ENCODE data around the gene TMEM109. TPM values are rescaled to one million over a fixed set of nuclear protein-coding genes. Genes with fewer than 3 reads are reported as not detected.

Gene TMEM109
- total and polyA plus RNA-seq, 2 of the 13 experiments (the other 11 are each of a cell fraction or from before 2014, with no cell fraction given) = 7.7 to 18.0 TPM

DNA sequence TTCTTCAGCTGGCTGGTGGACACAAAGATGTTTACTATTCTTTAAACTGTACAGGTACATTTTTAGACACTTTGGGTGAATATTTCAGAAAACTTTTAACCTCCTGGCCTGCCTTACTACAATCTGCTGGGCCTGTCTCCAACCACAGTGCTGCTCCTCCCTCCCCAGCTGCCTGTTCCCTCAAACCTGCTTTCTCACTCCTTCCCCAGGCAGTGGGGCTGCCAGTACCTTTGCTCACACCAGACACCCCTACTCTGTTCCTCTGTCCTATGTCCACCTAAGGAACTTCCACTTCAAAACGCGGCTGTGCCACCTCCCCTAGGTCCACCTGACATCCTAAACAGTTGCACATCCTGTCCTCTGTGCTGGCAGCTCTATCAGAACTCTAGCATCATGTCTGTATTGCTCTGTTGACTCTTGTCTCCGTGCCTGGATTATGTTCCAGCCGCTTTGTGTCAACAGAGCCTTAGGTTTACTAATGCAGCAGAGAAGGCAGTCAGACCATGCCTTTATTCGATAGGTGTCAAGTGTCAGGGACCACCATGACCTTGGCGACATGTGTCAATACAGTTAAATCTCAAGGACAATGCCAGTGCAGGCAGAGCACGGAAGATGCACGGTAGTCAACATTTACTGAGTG lies 33.2 kb upstream of the TMEM109 start (continued):
- TF ChIP-seq, protein P1, sequence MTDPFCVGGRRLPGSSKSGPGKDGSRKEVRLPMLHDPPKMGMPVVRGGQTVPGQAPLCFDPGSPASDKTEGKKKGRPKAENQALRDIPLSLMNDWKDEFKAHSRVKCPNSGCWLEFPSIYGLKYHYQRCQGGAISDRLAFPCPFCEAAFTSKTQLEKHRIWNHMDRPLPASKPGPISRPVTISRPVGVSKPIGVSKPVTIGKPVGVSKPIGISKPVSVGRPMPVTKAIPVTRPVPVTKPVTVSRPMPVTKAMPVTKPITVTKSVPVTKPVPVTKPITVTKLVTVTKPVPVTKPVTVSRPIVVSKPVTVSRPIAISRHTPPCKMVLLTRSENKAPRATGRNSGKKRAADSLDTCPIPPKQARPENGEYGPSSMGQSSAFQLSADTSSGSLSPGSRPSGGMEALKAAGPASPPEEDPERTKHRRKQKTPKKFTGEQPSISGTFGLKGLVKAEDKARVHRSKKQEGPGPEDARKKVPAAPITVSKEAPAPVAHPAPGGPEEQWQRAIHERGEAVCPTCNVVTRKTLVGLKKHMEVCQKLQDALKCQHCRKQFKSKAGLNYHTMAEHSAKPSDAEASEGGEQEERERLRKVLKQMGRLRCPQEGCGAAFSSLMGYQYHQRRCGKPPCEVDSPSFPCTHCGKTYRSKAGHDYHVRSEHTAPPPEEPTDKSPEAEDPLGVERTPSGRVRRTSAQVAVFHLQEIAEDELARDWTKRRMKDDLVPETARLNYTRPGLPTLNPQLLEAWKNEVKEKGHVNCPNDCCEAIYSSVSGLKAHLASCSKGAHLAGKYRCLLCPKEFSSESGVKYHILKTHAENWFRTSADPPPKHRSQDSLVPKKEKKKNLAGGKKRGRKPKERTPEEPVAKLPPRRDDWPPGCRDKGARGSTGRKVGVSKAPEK (CRISPR knock-in tag; IDR thresholded peaks at IDR 0.05; ENCODE audit: borderline replicate concordance) = peak; percentile 96; the same call in 1 of the 2 replicates
- TF ChIP-seq AKAP8 (CRISPR knock-in tag; IDR thresholded peaks at IDR 0.05) = peak; percentile 45; the same call in 1 of the 2 replicates
- TF ChIP-seq ZNF552 (CRISPR knock-in tag; IDR thresholded peaks at IDR 0.05; ENCODE audit: borderline replicate concordance) = no peak
- TF ChIP-seq, protein P2, sequence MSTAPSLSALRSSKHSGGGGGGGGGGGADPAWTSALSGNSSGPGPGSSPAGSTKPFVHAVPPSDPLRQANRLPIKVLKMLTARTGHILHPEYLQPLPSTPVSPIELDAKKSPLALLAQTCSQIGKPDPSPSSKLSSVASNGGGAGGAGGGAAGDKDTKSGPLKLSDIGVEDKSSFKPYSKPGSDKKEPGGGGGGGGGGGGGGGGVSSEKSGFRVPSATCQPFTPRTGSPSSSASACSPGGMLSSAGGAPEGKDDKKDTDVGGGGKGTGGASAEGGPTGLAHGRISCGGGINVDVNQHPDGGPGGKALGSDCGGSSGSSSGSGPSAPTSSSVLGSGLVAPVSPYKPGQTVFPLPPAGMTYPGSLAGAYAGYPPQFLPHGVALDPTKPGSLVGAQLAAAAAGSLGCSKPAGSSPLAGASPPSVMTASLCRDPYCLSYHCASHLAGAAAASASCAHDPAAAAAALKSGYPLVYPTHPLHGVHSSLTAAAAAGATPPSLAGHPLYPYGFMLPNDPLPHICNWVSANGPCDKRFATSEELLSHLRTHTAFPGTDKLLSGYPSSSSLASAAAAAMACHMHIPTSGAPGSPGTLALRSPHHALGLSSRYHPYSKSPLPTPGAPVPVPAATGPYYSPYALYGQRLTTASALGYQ (CRISPR knock-in tag; IDR thresholded peaks at IDR 0.05) = peak; percentile 98
- TF ChIP-seq ZNF878 (CRISPR knock-in tag; IDR thresholded peaks at IDR 0.05) = peak; percentile 93
- TF ChIP-seq ZNF33B (CRISPR knock-in tag; IDR thresholded peaks at IDR 0.05) = no peak; the same call in 1 of the 2 replicates
- peak; percentile 85; the same call in 1 of the 2 replicates for TF ChIP-seq NFIC (IDR thresholded peaks at IDR 0.05; ENCODE audit: low read length)
- TF ChIP-seq, protein P3, sequence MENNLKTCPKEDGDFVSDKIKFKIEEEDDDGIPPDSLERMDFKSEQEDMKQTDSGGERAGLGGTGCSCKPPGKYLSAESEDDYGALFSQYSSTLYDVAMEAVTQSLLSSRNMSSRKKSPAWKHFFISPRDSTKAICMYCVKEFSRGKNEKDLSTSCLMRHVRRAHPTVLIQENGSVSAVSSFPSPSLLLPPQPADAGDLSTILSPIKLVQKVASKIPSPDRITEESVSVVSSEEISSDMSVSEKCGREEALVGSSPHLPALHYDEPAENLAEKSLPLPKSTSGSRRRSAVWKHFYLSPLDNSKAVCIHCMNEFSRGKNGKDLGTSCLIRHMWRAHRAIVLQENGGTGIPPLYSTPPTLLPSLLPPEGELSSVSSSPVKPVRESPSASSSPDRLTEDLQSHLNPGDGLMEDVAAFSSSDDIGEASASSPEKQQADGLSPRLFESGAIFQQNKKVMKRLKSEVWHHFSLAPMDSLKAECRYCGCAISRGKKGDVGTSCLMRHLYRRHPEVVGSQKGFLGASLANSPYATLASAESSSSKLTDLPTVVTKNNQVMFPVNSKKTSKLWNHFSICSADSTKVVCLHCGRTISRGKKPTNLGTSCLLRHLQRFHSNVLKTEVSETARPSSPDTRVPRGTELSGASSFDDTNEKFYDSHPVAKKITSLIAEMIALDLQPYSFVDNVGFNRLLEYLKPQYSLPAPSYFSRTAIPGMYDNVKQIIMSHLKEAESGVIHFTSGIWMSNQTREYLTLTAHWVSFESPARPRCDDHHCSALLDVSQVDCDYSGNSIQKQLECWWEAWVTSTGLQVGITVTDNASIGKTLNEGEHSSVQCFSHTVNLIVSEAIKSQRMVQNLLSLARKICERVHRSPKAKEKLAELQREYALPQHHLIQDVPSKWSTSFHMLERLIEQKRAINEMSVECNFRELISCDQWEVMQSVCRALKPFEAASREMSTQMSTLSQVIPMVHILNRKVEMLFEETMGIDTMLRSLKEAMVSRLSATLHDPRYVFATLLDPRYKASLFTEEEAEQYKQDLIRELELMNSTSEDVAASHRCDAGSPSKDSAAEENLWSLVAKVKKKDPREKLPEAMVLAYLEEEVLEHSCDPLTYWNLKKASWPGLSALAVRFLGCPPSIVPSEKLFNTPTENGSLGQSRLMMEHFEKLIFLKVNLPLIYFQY (CRISPR knock-in tag; IDR thresholded peaks at IDR 0.05; ENCODE audit: borderline replicate concordance) = 0 out of 2 replicates have a peak, but pooled peaks have one; percentile 36
- TF ChIP-seq GATAD1 (CRISPR knock-in tag; IDR thresholded peaks at IDR 0.05) = peak; percentile 76; the same call in 1 of the 2 replicates
- TF ChIP-seq, protein P4, sequence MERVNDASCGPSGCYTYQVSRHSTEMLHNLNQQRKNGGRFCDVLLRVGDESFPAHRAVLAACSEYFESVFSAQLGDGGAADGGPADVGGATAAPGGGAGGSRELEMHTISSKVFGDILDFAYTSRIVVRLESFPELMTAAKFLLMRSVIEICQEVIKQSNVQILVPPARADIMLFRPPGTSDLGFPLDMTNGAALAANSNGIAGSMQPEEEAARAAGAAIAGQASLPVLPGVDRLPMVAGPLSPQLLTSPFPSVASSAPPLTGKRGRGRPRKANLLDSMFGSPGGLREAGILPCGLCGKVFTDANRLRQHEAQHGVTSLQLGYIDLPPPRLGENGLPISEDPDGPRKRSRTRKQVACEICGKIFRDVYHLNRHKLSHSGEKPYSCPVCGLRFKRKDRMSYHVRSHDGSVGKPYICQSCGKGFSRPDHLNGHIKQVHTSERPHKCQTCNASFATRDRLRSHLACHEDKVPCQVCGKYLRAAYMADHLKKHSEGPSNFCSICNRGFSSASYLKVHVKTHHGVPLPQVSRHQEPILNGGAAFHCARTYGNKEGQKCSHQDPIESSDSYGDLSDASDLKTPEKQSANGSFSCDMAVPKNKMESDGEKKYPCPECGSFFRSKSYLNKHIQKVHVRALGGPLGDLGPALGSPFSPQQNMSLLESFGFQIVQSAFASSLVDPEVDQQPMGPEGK (CRISPR knock-in tag; IDR thresholded peaks at IDR 0.05) = peak; percentile 78
- TF ChIP-seq, protein P5, sequence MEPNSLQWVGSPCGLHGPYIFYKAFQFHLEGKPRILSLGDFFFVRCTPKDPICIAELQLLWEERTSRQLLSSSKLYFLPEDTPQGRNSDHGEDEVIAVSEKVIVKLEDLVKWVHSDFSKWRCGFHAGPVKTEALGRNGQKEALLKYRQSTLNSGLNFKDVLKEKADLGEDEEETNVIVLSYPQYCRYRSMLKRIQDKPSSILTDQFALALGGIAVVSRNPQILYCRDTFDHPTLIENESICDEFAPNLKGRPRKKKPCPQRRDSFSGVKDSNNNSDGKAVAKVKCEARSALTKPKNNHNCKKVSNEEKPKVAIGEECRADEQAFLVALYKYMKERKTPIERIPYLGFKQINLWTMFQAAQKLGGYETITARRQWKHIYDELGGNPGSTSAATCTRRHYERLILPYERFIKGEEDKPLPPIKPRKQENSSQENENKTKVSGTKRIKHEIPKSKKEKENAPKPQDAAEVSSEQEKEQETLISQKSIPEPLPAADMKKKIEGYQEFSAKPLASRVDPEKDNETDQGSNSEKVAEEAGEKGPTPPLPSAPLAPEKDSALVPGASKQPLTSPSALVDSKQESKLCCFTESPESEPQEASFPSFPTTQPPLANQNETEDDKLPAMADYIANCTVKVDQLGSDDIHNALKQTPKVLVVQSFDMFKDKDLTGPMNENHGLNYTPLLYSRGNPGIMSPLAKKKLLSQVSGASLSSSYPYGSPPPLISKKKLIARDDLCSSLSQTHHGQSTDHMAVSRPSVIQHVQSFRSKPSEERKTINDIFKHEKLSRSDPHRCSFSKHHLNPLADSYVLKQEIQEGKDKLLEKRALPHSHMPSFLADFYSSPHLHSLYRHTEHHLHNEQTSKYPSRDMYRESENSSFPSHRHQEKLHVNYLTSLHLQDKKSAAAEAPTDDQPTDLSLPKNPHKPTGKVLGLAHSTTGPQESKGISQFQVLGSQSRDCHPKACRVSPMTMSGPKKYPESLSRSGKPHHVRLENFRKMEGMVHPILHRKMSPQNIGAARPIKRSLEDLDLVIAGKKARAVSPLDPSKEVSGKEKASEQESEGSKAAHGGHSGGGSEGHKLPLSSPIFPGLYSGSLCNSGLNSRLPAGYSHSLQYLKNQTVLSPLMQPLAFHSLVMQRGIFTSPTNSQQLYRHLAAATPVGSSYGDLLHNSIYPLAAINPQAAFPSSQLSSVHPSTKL (CRISPR knock-in tag; IDR thresholded peaks at IDR 0.05) = peak; percentile 100
- no peak for TF ChIP-seq ZNF282 (IDR thresholded peaks at IDR 0.05; ENCODE audit: partially characterized antibody)
- no peak; the same call in 1 of the 2 replicates for TF ChIP-seq ZBTB42 (CRISPR knock-in tag; IDR thresholded peaks at IDR 0.05)
